ENCODE measurements around the gene JAKMIP1.

DNA sequence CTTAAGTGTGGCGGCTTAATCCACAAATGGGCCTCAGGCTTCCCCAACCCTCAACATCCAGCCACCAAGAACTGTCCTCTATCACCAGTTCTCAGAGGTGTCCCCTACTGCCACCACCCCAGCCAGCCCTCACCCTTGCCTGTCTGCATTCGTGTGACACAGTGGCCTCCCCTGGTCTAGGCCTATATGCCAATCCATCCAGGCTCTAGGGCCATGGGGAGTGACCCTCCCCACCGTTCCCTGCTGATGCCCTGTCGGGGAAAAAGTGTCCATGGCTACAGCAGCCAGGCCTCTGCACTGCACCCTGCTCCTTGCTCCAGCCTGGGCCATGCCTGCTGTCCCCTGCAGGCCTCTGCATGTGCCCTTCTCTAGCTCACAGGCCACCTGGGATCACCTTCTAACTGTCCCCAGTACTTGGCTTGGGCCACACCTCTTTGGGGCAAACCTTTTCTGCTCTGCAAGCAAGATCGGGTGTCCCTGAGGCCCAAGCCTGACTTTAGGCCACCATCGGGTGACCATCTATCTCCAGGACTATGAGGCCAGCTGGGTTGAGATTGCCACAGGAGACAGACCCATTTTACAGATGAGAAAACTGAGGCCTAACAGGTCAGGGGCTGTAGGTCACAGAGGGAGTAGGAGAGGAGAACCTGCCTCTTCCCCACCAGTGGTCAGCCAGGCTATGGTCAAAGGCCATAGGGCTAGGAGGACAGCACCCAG, 75.8 kb downstream of the JAKMIP1 start:
- TF ChIP-seq, protein P1, sequence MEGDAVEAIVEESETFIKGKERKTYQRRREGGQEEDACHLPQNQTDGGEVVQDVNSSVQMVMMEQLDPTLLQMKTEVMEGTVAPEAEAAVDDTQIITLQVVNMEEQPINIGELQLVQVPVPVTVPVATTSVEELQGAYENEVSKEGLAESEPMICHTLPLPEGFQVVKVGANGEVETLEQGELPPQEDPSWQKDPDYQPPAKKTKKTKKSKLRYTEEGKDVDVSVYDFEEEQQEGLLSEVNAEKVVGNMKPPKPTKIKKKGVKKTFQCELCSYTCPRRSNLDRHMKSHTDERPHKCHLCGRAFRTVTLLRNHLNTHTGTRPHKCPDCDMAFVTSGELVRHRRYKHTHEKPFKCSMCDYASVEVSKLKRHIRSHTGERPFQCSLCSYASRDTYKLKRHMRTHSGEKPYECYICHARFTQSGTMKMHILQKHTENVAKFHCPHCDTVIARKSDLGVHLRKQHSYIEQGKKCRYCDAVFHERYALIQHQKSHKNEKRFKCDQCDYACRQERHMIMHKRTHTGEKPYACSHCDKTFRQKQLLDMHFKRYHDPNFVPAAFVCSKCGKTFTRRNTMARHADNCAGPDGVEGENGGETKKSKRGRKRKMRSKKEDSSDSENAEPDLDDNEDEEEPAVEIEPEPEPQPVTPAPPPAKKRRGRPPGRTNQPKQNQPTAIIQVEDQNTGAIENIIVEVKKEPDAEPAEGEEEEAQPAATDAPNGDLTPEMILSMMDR (IDR thresholded peaks at IDR 0.05), result no peak
- TF ChIP-seq EZH2 (IDR thresholded peaks at IDR 0.05; ENCODE audit: borderline replicate concordance, insufficient read depth, low read depth, low read length, poor library complexity, severe bottlenecking), result no peak
